ENCODE data around the gene MITF.

MITF gene

DNA sequence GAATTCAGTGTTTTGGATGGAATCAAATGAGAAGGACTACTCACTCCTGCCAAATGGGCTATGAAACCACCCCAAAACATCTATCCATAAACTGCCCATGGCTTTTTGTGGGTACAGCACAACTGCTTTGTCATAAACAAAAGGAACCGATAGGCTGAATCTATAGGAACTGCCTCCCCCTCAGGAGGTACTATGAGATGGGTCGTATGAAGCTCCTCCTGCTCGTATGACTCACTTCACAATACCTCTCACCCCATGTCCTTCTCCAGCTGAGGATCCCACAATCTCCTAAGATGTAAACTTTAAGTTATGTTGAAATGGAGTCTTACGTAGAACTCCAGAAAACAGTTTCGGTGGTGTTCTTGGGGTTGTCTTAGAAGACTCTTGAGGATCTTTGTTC is 130.4 kb downstream of the MITF start:
- no peak overlapping the region for H3K27ac ChIP-seq (replicated peaks)
- TF ChIP-seq CTCF (IDR thresholded peaks at IDR 0.05; ENCODE audit: insufficient read depth, low read length) (no peak), POLR2AphosphoS5 (IDR thresholded peaks at IDR 0.05; ENCODE audit: low read depth) (no peak), SPI1 (IDR thresholded peaks at IDR 0.05; ENCODE audit: borderline replicate concordance, low read depth) (no peak), GABPA (IDR thresholded peaks at IDR 0.05; ENCODE audit: low read depth) (no peak)
- TF ChIP-seq, protein P1, sequence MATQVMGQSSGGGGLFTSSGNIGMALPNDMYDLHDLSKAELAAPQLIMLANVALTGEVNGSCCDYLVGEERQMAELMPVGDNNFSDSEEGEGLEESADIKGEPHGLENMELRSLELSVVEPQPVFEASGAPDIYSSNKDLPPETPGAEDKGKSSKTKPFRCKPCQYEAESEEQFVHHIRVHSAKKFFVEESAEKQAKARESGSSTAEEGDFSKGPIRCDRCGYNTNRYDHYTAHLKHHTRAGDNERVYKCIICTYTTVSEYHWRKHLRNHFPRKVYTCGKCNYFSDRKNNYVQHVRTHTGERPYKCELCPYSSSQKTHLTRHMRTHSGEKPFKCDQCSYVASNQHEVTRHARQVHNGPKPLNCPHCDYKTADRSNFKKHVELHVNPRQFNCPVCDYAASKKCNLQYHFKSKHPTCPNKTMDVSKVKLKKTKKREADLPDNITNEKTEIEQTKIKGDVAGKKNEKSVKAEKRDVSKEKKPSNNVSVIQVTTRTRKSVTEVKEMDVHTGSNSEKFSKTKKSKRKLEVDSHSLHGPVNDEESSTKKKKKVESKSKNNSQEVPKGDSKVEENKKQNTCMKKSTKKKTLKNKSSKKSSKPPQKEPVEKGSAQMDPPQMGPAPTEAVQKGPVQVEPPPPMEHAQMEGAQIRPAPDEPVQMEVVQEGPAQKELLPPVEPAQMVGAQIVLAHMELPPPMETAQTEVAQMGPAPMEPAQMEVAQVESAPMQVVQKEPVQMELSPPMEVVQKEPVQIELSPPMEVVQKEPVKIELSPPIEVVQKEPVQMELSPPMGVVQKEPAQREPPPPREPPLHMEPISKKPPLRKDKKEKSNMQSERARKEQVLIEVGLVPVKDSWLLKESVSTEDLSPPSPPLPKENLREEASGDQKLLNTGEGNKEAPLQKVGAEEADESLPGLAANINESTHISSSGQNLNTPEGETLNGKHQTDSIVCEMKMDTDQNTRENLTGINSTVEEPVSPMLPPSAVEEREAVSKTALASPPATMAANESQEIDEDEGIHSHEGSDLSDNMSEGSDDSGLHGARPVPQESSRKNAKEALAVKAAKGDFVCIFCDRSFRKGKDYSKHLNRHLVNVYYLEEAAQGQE (IDR thresholded peaks at IDR 0.05; ENCODE audit: insufficient replicate concordance, low read depth), result no peak
- H3K4me3 ChIP-seq (replicated peaks; ENCODE audit: insufficient read depth, low read length), result no peak overlapping the region
- H3K27me3 ChIP-seq (ENCODE audit: insufficient read depth, poor library complexity, severe bottlenecking), result no peaks in the 10 kb centered on the region
- no peak for DNase-seq (ENCODE audit: low read depth in 1 of 2, low spot score in 1 of 2)

- no peak overlapping the region for H3K4me3 ChIP-seq (replicated peaks; ENCODE audit: insufficient read depth, low read length)
- no peaks in the 10 kb centered on the region for H3K27me3 ChIP-seq (ENCODE audit: insufficient read depth, poor library complexity, severe bottlenecking)
- DNase-seq (ENCODE audit: low read depth in 1 of 2, low spot score in 1 of 2), result no peak
- no peak for TF ChIP-seq POLR2AphosphoS5 (IDR thresholded peaks at IDR 0.05; ENCODE audit: low read depth)
- TF ChIP-seq, protein P1 (IDR thresholded peaks at IDR 0.05; ENCODE audit: insufficient replicate concordance, low read depth), result no peak
- TF ChIP-seq SPI1 (IDR thresholded peaks at IDR 0.05; ENCODE audit: borderline replicate concordance, low read depth), result no peak
- no peak for TF ChIP-seq GABPA (IDR thresholded peaks at IDR 0.05; ENCODE audit: low read depth)
- TF ChIP-seq CTCF (IDR thresholded peaks at IDR 0.05; ENCODE audit: insufficient read depth, low read length), result no peak
- no peak overlapping the region for H3K27ac ChIP-seq (replicated peaks)
Observed at GRCh38 chr3:69871251-69871650, 132.0 kb downstream of the MITF start.

- H3K27me3 ChIP-seq (ENCODE audit: insufficient read depth, poor library complexity, severe bottlenecking), result no peaks in the 10 kb centered on the region
- TF ChIP-seq GABPA (IDR thresholded peaks at IDR 0.05; ENCODE audit: low read depth) (no peak), SPI1 (IDR thresholded peaks at IDR 0.05; ENCODE audit: borderline replicate concordance, low read depth) (peak; percentile 66)
- H3K27ac ChIP-seq (replicated peaks), result no peak overlapping the region
- no peak for DNase-seq (ENCODE audit: low read depth in 1 of 2, low spot score in 1 of 2)
- no peak overlapping the region for H3K4me3 ChIP-seq (replicated peaks; ENCODE audit: insufficient read depth, low read length)
Observed at GRCh38 chr3:69871868-69872267, 132.6 kb downstream of the MITF start.

DNA sequence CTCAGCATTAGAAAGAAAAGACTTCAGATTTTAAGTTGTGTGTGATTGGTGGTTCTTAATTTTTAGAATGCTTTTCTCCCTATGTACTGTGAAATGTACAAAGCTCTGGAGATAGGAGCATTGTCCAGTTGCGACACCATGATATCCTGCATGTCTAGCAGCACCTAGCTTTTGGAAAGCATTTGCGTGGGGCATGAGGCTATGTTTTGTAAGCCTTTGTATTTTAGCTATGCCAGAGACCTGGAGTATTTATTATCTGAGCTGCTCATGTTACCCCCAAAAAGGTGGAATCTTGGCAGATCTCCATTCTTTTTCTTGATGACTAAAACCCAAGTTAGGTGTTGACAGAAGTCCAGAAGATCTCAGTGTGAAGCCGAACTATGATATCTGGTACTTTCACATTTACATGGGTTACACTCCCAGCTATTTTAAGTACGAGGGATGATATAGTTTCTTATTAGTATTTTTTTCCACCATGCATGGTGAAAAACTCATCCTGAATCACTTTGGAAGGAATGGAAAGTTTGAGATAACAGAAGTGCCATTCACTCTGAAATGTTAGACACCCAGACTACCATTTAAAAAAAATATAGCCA is 133.6 kb downstream of the MITF start:
- H3K27ac ChIP-seq (replicated peaks), result no peak overlapping the region
- no peaks in the 10 kb centered on the region for H3K27me3 ChIP-seq (ENCODE audit: insufficient read depth, poor library complexity, severe bottlenecking)
- DNase-seq (ENCODE audit: low read depth in 1 of 2, low spot score in 1 of 2), result no peak
- H3K4me3 ChIP-seq (replicated peaks; ENCODE audit: insufficient read depth, low read length), result no peak overlapping the region
- TF ChIP-seq CTCF (IDR thresholded peaks at IDR 0.05; ENCODE audit: insufficient read depth, low read length) (no peak), SPI1 (IDR thresholded peaks at IDR 0.05; ENCODE audit: borderline replicate concordance, low read depth) (no peak), GABPA (IDR thresholded peaks at IDR 0.05; ENCODE audit: low read depth) (no peak)
- TF ChIP-seq, protein P1 (IDR thresholded peaks at IDR 0.05; ENCODE audit: insufficient replicate concordance, low read depth), result no peak
